Measurements from ENCODE around the gene TMEM86A. TPM values are rescaled to one million over a fixed set of nuclear protein-coding genes. Genes with fewer than 3 reads are reported as not detected.
"Not testable (repeated sequence)": the region's sequence is repeated elsewhere in the genome, so short reads cannot be mapped to it uniquely, and the experiment has no call there.

Gene TMEM86A, protein sequence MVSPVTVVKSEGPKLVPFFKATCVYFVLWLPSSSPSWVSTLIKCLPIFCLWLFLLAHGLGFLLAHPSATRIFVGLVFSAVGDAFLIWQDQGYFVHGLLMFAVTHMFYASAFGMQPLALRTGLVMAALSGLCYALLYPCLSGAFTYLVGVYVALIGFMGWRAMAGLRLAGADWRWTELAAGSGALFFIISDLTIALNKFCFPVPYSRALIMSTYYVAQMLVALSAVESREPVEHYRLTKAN
- total RNA-seq: 4.0 TPM

DNA sequence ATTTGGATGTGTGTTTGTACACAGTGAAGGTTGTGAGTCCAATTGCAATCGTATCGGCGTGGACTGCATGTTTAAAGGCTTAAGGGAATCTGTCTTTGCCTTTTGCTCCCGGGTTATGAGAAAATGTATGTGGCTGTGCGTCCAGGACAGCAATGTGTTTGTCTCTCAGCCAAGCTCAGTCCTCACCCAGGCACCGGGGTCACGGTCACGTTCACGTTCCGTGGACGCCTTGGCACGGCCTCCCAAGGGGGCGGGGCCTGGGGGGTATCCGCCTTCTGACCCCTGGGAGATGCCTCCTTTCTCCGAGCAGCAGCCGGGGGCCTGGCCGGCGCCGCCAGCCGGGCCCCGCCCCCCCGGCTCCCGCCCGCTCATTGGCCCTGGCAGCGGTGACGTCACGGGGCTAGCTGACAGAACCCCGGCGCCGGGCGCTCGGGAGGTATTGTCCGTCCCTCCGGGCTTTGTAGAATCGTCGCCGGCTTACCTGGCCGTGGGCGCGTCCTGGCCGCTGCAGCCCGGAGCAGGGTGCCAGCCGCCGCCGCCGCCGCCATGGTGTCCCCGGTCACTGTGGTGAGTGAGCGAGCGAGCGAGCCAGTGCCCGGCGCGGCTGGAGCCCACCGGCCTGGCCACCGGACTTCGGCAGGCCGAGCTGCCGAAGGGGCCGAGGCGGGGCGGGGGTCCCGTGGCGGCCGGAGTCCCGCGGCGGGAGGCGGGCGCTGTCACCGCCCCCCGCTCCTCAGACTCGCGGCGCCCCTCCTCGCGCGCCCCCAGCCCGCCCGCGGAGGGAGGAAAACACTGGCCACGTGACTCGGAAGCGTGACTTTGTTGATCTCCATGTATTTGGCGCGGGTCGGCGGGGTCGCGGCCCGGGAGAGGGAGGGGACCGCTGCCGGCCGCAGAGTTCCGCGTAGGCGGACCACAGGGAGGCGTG, at the start of gene TMEM86A:
TMEM86A (plus strand) TSS at position 439 of the 928 bp plus-strand sequence; CDS start at position 547, 108 bp downstream.
- peak; percentile 67 for DNase-seq

- no peak for DNase-seq
Measured at GRCh38 chr11:18650353-18650752, 48.2 kb upstream of the TMEM86A start.

DNA sequence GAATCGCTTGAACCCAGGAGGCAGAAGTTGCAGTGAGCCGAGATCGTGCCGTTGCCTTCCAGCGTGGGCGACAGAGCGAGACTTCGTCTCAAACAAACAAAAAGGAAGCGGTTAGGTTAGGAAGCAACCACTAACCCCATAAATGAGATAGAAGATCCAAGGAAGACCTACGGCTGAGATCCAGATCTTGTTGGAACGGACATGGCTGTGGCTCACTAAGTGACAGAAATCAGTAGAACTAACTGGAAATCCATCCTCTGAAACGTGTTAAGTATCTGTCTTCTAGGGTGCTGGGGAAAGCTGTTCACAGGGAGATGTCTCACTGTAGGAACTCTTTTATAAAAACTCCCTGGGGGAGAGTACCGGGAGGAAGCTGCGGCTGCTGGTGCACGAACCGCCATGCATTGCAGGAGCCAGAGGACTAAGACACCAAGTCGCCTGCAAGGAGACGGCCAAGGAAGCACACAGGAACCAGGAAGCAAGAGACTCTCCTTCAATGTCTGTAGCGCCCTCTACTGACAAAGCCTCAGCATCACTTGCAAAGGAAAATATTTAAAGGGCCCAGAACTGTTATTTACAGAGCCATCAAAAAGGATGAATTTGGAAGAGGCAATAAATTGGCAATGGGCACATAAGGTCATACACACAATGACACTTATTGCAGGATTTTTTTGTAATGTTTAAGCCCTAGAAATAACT, 47.6 kb upstream of the TMEM86A start:
- no peak for DNase-seq

DNA sequence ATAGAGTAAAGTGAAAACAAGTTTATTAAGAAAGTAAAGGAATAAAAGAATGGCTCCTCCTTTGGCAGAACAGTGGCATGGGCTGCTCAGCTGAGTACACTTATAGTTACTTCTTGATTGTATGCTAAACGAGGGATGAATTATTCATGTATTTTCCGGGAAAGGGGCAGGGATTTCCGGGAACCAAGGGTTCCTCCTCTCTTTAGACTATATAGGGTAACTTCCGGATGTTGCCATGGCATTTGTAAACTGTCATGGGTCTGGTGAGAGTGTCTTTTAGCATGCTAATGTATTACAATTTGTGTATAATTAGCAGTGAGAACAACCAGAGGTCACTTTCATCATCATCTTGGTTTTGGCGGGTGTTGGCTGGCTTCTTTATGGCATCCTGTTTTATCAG, 40.9 kb upstream of the TMEM86A start:
- no peak for DNase-seq

- DNase-seq: not testable (repeated sequence)
Measured at GRCh38 chr11:18665353-18665872, 33.2 kb upstream of the TMEM86A start.

DNA sequence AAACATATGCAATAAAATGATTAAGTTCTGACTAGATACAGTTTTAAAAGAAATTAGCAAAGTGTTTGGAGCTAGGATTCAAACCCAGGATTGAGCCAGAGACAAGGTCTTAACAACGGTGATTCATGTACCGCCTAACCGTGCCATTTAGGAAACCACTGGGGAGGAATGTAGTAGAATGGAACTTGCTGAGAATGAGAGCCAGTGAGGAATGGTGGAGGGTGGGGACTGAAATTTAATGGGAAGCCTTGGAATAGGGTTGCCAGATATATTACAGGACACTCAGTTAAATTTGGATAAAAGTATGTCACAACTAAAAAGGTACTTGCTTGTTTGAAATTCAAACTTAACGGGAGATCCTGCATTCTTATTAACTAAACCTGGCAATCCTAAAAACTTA, 30.4 kb upstream of the TMEM86A start:
- DNase-seq: no peak

GRCh38 chr11:18669219-18669596, 29.4 kb upstream of the TMEM86A start:
- DNase-seq: no peak

DNA sequence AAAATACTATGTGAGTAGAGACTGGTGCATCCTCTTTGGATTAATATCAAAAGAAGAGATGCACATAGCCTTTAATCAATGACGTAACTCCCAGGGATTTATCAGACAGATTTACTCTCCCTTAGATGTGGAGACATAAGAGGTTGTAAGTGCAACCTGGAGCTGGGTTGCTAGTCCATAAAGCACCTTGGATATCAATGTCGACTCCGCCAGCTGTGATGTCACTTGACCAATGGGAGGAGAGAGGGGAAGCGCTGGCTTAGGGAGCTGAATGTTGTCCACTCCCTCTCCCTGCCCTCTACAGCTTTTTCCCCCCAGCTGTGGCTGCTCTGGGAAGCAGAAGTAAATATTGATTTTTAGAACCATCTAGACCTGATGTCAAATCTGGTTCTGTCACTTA, 28.9 kb upstream of the TMEM86A start:
- DNase-seq: no peak

GRCh38 chr11:18671246-18671645, 27.3 kb upstream of the TMEM86A start:
- no peak for DNase-seq

- not testable (repeated sequence) for DNase-seq
Measured at GRCh38 chr11:18672209-18672608, 26.4 kb upstream of the TMEM86A start.

GRCh38 chr11:18676803-18677202, 21.8 kb upstream of the TMEM86A start:
- no peak for DNase-seq

DNA sequence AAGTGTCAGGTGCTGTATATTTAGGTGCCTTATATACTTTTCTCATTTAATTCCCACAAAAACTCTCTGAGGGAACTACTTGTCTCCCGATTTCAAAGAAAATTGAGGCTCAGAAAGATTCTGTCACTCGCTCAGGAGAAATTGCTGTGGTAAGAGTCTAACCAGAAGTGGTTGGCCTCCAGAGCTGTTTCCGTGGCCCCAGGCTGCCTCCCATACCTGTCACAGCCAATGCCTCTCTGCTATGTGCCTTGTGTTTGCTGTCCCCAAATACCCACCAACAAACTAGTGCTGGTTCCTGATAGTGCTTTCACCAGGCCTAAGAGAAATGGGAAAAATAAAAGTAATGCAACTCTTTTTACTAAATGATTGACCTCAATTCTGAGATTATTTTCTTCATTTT, 21.0 kb upstream of the TMEM86A start:
- DNase-seq: no peak

DNA sequence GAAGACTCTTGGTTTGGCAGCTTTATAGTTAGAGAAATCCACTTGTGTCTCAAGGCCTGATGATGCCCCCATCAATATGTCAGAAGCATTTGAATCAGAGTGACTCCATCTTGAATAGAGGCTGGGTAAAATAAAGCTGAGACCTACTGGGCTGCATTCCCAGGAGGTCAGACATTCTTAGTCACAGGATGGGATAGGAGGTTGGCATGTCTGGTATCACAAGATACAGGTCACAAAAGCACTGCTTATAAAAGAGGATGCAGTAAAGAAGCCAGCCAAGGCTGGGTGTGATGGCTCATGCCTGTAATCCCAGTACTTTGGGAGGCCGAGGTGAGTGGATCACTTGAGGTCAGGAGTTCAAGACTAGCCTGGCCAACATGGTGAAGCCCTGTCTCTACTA, 16.6 kb upstream of the TMEM86A start:
- not testable (repeated sequence) for DNase-seq

DNA sequence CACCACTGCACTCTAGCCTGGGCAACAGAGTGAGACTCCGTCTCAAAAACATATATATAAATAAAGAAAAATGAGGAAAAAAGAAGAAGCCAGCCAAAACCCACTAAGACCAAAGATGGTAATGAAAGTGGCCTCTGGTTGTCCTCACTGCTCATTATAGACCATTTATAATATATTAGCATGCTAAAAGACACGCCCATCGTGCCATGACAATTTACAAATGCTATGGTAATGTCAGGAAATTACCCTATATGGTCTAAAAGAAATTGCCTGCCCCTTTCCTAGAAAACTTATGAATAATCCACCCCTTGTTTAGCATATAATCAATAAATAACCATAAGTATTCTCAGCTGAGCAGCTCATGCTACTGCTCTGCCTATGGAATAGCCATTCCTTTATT, 16.1 kb upstream of the TMEM86A start:
- no peak for DNase-seq

GRCh38 chr11:18684267-18684666, 14.3 kb upstream of the TMEM86A start:
- no peak for DNase-seq

DNA sequence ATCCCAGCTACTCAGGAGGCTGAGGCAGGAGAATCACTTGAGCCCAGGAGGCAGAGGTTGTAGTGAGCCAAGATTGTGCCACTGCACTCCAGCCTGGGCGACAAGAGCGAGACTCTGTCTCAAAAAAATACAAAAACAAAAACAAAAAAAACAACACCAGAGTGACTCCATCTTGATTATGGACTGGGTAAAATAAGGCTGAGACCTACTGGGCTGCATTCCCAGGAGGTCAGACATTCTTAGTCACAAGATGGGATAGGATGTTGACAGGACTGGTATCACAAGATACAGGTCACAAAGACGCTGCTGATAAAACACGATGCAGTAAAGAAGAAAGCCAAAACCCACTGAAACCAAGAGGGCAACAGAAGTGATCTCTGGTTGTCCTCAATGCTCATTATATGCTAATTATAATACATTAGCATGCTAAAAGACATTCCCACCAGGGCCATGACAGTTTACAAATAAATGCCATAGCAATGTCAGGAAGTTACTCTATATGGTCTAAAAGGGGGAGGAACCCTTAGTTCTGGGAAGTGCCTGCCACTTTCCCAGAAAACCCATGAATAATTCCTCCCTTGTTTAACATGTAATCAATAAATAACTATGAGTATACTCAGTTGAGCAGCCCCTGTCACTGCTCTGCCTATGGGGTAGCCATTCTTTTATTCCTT, 7.0 kb upstream of the TMEM86A start:
- not testable (repeated sequence) for DNase-seq

DNA sequence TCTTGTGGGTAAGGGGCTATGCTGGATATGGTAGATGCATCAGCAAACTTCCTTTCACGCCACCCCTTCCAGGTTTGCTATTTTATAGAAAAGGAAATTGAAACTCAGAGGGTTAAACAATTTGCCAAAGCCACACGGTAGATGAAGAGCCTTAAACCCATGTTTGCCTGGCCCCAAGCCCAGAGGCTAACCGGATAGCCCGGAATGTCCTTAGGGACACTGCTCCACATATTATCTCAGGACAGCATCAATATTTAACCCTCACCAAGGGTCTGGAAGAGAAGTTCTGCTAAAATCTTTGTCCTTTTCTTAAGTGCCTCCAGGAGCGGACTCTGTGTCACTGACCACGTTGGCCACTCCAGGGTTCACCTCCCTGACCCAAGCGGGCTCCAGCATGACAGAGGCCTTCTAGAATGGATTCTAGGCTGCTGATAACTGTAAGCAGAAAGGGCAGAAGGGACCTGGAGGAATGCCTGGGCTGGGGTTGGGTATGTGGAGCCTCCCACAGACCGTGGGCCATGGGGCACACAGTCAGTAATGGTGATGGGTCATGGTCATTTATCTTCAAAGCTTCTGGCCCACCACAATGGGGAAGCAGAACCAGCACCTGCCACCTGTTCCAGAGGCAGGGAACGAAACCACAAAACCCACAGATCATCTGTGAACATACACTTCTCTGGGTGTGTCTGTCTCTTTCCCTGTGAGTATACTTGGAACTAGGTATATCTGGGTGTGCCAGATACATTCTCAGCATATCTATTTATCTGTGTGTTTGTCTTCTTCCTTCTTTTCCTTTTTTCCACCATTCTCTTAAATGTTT, 5.4 kb upstream of the TMEM86A start:
- DNase-seq: no peak

DNA sequence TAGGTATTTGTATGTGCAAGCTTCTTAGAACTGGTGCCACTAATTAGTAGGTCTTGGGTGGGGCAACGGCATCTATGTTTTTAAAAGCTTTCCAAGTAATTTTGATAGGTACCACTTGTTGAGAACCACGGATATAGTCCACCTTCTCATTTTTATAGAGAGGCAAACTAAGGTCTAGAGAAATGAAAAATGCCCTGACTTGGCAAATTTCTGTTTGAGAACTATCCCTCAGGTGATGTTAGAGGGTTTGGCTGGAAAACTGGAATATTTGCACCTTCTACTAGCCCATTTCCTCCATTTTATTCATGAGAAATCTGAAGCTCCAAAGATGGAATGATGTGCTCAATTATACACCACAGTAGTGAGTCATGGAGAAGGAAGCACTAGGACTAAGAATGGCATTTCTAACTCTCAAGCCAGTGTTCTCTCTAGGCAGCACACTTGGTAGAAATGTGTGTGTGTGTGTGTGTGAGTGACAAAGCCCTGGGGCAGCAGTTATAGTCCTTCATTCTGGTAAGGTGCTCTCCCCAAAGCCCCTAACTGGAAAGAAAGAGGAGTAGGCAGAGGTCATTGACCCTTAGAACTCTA, 1.8 kb upstream of the TMEM86A start:
- DNase-seq: no peak

DNA sequence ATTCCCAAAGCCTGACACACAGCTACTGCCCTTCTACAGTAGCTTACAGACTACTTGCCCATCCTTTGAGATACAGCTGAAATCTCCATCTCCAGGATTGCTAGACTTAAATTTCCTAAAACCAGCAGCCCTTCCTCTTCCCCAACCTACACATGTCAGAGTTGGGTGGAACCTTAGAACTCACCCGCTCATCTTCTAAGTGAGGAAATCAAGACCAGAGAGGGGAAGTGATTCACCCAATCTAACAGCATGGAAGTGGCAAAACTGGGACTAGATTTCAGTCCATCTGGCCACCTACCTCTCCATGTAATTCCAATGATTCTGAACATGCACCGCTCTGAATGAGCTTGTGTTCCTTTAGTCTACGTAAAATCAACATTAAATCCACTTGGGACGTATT, 1.0 kb upstream of the TMEM86A start:
- DNase-seq: no peak

GRCh38 chr11:18699269-18699596, 654 bp downstream of the TMEM86A start:
- DNase-seq: no peak

- DNase-seq: no peak
Measured at GRCh38 chr11:18699848-18700261, 1.3 kb downstream of the TMEM86A start.
